ENCODE data around the gene KRT1.

DNA sequence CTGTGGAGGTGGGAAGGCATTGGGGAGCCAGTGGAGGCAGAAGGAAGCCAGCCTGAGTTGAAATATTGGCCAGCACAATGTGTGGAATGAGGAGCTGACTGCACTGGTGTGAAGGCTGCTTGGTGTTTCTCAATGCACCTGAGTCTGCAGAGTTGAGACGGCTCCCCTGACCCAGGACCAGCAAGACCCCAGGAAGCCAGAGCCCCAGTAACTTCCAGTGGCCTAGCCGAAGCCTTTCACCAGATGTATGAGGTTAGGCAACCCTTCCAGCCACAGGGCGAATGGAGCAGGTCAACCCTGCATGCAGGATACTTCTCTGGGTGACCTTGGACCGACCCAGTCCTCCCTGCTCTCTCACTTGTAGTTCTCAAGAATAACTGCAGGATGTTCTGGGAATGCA lies 48.9 kb downstream of the KRT1 start:
- TF ChIP-seq, protein P1, sequence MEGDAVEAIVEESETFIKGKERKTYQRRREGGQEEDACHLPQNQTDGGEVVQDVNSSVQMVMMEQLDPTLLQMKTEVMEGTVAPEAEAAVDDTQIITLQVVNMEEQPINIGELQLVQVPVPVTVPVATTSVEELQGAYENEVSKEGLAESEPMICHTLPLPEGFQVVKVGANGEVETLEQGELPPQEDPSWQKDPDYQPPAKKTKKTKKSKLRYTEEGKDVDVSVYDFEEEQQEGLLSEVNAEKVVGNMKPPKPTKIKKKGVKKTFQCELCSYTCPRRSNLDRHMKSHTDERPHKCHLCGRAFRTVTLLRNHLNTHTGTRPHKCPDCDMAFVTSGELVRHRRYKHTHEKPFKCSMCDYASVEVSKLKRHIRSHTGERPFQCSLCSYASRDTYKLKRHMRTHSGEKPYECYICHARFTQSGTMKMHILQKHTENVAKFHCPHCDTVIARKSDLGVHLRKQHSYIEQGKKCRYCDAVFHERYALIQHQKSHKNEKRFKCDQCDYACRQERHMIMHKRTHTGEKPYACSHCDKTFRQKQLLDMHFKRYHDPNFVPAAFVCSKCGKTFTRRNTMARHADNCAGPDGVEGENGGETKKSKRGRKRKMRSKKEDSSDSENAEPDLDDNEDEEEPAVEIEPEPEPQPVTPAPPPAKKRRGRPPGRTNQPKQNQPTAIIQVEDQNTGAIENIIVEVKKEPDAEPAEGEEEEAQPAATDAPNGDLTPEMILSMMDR (IDR thresholded peaks at IDR 0.05; ENCODE audit: insufficient read depth, low read depth, low read length) = no peak
- TF ChIP-seq EZH2 (IDR thresholded peaks at IDR 0.05; ENCODE audit: insufficient read depth, low read length) = no peak

Data from astrocyte (in vitro differentiated cells and primary cell).